HG03196 (cell line): ENCODE measurements around the gene SLC7A9.

Experiments used
- ATAC-seq: cut with Tn5 transposase; IDR thresholded peaks from one replicate; pipeline ENCODE4 v1.9.1; 2021; ENCODE audit not compliant: unreplicated experiment

The SLC7A9 gene

GRCh38 chr19:32828643-32829344, 40.8 kb downstream of the SLC7A9 start:
- no peak for ATAC-seq

DNA sequence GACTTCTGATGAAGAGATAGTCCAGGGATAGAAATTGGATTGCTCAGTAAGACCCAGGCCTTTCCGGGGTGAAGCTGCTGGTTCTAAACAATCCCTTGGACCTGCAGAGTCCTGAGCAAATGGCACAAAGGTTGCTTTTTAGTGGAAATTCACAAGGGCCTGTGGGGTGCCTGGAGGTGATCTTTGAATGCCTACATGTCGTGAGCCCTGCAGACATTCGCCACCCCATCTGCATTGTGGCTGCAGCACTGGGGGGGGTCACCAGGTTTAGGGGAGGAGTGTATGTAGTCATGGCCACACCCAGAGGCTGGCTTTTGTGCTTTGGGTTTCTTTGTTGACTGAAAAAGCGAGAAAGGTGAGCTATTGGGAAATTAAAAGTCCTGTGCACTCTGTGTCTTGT, 41.4 kb downstream of the SLC7A9 start:
- ATAC-seq = no peak

- no peak for ATAC-seq
Observed at GRCh38 chr19:32824916-32825608, 44.5 kb downstream of the SLC7A9 start.

- ATAC-seq = no peak
Observed at GRCh38 chr19:32824191-32824751, 45.3 kb downstream of the SLC7A9 start.

- ATAC-seq = no peak
Observed at GRCh38 chr19:32823747-32824102, 45.8 kb downstream of the SLC7A9 start.

GRCh38 chr19:32822916-32823746, 46.4 kb downstream of the SLC7A9 start:
- no peak for ATAC-seq

GRCh38 chr19:32819419-32820400, 49.9 kb downstream of the SLC7A9 start:
- no peak for ATAC-seq

DNA sequence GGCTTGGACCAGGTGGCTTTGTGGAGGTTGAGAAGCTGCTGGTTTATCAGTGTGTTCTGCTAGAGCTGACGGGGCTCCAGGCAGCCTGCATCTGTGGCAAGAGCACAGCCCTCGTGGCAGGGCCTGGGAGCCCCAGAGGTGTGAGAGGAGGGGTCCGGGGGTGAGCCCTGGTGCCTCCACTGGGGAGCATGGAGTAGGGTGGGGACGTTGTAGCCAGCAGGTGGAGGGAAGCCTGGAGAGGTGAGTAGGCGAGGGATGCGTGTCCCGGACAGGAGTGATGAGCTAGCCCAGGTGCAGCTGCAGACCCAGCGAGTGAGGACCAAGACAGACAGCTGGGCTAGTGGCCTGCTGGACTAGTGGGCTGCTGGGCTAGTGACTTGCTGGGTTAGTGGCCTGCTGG, 51.0 kb downstream of the SLC7A9 start:
- ATAC-seq = no peak

DNA sequence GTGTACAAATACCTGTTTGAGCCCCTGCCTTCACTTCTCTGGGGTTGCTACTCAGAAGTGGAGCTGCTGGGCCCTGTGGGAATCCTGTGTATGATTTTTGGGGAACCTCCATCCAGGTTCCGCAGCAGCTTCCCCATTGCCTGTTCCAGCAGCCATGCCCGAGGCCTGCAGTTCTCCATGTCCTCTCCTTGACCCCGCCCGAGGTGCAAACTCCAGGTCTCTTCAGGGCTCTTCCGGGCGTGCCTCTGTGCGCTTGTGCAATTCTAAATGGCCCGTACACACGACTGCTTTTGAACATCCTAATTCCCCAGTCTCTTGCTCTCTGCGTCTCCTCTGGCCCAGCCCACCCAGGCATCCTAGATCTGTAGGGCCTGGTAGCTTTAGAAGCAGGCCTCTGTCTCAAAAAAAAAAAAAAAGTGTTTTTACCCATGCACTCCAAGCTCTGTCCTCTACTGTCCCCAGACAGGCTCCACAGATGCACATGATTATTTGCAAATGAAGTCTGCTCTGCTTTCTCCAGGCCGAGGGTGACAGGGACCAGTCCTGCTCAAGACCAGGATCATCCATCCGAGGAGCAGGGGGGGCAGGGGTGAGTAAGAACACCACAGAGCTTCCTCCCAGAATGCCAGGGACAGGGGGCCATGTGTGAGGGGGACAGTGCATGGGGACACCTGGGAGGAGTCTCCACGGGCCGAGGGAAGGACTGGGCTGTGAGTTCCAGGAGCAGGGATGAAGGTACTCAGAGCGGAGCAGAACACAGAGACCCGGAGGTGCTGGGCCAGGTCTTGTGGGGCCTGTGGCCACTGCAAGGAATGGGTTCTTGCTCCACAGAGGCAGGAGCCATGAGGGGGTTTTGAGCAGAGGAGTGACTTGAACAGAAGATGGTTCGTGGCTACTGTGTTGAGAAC, 51.7 kb downstream of the SLC7A9 start:
- ATAC-seq = no peak

DNA sequence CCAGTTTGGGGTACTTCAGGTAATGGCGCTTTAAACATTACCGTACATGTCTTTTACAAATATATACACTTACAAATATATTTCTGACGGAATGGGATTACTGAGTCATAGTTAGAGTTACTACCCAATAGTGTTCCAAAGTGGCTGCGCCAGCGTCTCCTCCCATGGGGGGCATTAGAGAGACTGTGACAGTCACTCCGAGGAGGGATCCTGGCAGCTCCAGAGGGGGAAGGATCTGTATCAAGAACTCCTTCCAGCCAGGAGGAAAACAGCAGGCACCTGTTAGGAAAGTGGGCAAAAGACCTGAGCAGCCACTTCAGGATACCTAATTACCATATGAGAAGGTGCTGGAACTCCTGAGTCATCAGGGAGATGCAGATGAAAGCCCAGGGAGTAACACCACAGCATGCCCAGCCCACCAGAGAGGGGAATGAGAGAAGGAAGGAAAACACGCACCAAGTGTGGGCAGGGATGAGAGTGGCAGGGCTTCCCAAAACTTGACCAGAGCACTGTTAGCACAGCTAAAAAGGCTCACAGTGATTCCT, 52.9 kb downstream of the SLC7A9 start:
- no peak for ATAC-seq

DNA sequence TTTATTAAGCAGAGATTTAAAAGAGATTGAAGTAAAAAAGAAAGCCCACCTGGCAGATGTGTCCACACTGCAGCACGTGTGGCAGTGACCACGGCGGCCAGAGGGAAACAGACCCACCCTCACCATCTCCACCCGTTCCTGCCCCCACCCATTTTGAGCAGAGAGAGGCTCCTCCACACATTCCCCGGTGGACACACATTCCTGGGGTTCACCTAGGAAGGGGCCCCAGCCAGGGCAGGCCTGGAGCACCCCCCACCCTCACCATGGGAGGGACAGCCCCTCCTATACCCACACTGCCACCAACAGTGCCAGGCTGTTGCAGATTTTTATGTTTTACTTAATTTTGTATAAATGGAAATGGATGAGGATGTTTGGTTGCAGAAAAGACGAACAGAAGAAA, 54.9 kb downstream of the SLC7A9 start:
- no peak for ATAC-seq

DNA sequence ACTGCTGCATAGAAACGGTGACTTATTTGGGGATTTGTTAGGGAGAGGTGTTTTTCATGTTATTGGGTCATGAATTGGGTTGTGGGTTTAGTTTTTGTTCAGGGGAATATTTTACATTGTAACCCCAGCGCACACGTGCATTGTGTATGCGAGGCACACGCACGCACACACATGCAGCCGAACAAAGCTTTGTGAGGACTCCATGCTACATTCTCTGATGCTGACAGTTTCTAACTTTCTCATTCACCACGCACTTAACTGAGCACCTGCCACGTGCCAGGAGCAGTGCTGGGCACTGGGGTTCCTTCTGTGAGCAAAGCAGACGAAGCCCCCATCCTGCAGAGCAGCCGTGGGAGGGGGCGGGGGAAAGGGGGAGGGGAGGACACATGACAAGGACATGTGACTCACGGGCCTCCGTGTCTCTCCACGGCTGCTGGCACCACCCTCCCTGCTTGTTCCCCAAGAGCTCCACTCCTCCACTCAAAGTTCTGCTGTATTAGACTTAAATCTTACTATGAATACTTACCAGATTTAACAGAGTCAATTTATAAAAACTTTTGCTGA, 55.6 kb downstream of the SLC7A9 start:
- no peak for ATAC-seq

DNA sequence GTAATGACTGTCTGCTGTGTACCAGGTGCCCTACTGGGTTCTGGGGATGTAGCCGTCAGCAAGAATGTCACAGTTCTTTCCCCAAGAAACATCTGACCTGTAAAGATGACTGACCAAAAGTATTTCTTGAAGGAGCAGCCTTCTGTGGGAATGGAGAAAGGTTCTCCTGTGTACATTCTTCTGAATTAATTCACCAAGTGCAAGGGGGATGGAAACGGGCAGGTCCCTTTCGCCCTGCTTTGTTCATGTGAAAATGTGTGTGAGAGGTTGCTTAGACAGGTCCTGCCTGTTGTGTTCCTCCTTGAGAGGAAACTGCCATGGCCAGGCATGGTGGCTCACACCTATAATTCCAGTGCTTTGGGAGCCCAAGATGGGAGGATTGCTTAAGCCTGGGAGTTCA, 57.0 kb downstream of the SLC7A9 start:
- no peak for ATAC-seq

GRCh38 chr19:32812036-32812435, 57.5 kb downstream of the SLC7A9 start:
- ATAC-seq = no peak

DNA sequence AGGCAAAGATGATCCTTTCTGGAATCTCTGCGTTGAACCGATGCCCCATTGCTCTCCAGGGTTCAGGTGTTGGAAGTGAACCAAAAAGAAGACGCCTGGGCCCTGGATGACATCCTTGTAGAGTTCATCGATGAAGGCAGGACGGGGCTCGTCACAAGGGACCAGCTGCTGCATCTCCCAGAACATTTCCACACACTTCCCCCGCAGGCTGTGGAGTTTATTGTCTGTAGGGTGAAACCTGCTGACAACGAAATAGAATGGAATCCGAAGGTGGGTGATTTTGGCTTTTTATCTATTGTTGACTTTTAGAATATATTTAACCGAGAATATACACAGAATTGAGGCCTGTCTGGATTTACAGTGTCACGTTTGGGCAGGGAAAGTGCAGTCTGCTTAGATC, 58.4 kb downstream of the SLC7A9 start:
- no peak for ATAC-seq

DNA sequence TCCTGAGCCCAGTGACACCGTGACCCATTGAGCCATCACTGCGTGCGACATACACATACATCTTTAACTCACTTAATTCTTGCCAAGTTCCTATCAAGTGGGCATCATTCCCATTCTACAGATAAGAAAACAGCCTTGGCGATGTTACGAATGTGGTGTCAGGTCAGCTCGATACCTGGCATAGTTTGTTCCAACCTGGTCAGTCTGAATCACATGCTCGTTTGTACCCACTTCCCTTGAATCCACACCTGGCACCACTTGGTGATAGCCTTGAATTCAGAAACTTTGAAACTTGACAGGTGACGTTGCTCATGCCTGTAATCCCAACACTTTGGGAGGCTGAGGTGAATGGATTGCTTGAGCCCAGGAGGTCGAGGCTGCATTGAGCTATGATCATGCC, 59.1 kb downstream of the SLC7A9 start:
- ATAC-seq = no peak

GRCh38 chr19:32809754-32810153, 59.8 kb downstream of the SLC7A9 start:
- ATAC-seq = no peak

DNA sequence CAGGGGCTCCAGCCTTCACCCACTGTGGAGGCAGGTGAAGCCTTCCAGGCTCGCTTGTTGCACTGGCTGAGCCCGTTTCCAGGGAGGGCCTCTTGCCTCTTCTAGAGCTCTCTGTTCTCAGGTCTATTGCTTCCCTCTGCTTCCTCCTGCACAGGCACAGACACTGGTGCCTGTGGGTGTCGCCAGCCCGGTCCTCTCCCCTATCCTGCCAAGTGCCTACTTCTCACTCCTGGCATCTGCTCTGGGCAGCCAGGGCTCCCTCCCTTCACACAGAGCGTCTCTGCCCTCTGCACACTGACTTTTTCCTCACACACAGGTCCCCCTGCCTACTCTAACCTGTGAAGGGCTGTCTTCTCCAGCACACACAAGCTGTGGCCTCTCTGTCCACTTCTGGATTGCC, 60.3 kb downstream of the SLC7A9 start:
- ATAC-seq = no peak

GRCh38 chr19:32808236-32808635, 61.3 kb downstream of the SLC7A9 start:
- no peak for ATAC-seq
